ENCODE data around the gene ZNF584.
A peak's percentile ranks its signal among the peaks of the same experiment; 100 is the strongest.
"Not testable (repeated sequence)": the region's sequence is repeated elsewhere in the genome, so short reads cannot be mapped to it uniquely, and the experiment has no call there.

The ZNF584 gene

GRCh38 chr19:58400316-58400915 is 8.0 kb upstream of the ZNF584 start:
- Histone ChIP-seq H3K36me3 (ENCODE audit: control insufficient read depth in 1 of 2, insufficient read depth in 2 of 2, low read length in 2 of 2) (peaks cover 0 to 3% of the 10 kb centered on the region in 2 experiments), H3K14ac (ENCODE audit: low read length) (peak overlapping the region; percentile 54), H2BK5ac (ENCODE audit: low read depth, low read length, poor library complexity) (no peak overlapping the region), H3K27me3 (ENCODE audit: insufficient read depth, low read length) (peaks cover 15% of the 10 kb centered on the region), H3K4me3 (ENCODE audit: low read depth, low read length) (peak overlapping the region; percentile 58), H3K23ac (ENCODE audit: low read length) (no peak overlapping the region), H2BK120ac (ENCODE audit: insufficient read depth, low read length, poor library complexity) (peak overlapping the region; percentile 20), H3K4ac (ENCODE audit: low read depth, low read length) (no peak overlapping the region), H3K4me1 (ENCODE audit: control insufficient read depth in 1 of 2, insufficient read depth in 2 of 2, low read length in 2 of 2) (peaks cover 19 to 25% of the 10 kb centered on the region in 2 experiments), H3K79me2 (ENCODE audit: control insufficient read depth, insufficient read depth, low read length, poor library complexity) (peaks cover 3% of the 10 kb centered on the region), H3K18ac (ENCODE audit: low read length) (no peak overlapping the region), H3K27ac (ENCODE audit: low read depth, low read length) (no peak overlapping the region), H2AK5ac (ENCODE audit: low read length) (no peak overlapping the region), H2BK12ac (ENCODE audit: low read length) (peak overlapping the region; percentile 31), H3K9ac (ENCODE audit: low read length) (no peak overlapping the region), H3K4me2 (ENCODE audit: low read length) (peak overlapping the region; percentile 61), H3K79me1 (ENCODE audit: low read length) (peaks cover 14% of the 10 kb centered on the region), H2AFZ (ENCODE audit: insufficient read depth, low read length, poor library complexity) (no peak overlapping the region), H3K9me3 (ENCODE audit: insufficient read depth, low read depth, low read length) (no peaks in the 10 kb centered on the region), H4K8ac (ENCODE audit: low read depth, low read length) (peak overlapping the region; percentile 51), H4K91ac (ENCODE audit: low read depth, low read length) (peak overlapping the region; percentile 8), H4K12ac (ENCODE audit: low read depth, low read length) (peak overlapping the region; percentile 1)
- no CpG with 5 or more reads among the region's 18 CpGs for WGBS (ENCODE audit: extremely low coverage, insufficient coverage, insufficient read length)
- DNase-seq: no peak

- H4K91ac ChIP-seq (ENCODE audit: low read depth, low read length): peak overlapping the region; percentile 47
- H3K79me1 ChIP-seq (ENCODE audit: low read length): peaks cover 7% of the 10 kb centered on the region
- peak overlapping the region; percentile 31 for H2BK12ac ChIP-seq (ENCODE audit: low read length)
- H2AK5ac ChIP-seq (ENCODE audit: low read length): peak overlapping the region; percentile 25
- H3K9me3 ChIP-seq (ENCODE audit: insufficient read depth, low read depth, low read length): no peaks in the 10 kb centered on the region
- peaks cover 0 to 3% of the 10 kb centered on the region in 2 experiments for H3K36me3 ChIP-seq (ENCODE audit: control insufficient read depth in 1 of 2, insufficient read depth in 2 of 2, low read length in 2 of 2)
- peak overlapping the region; percentile 20 for H2BK120ac ChIP-seq (ENCODE audit: insufficient read depth, low read length, poor library complexity)
- peak overlapping the region; percentile 14 for H3K9ac ChIP-seq (ENCODE audit: low read length)
- H3K18ac ChIP-seq (ENCODE audit: low read length): peak overlapping the region; percentile 19
- peak overlapping the region; percentile 61 for H3K4me2 ChIP-seq (ENCODE audit: low read length)
- no peak overlapping the region for H3K4ac ChIP-seq (ENCODE audit: low read depth, low read length)
- H3K79me2 ChIP-seq (ENCODE audit: control insufficient read depth, insufficient read depth, low read length, poor library complexity): peaks cover under 1% of the 10 kb centered on the region
- H2AFZ ChIP-seq (ENCODE audit: insufficient read depth, low read length, poor library complexity): peak overlapping the region; percentile 66
- peak overlapping the region; percentile 68 for H4K8ac ChIP-seq (ENCODE audit: low read depth, low read length)
- H3K4me3 ChIP-seq (ENCODE audit: low read depth, low read length): peak overlapping the region; percentile 74
- peak overlapping the region; percentile 23 for H3K27ac ChIP-seq (ENCODE audit: low read depth, low read length)
- H3K4me1 ChIP-seq (ENCODE audit: control insufficient read depth in 1 of 2, insufficient read depth in 2 of 2, low read length in 2 of 2): peaks cover 12 to 17% of the 10 kb centered on the region in 2 experiments
- WGBS (ENCODE audit: extremely low coverage, insufficient coverage, insufficient read length): no CpG with 5 or more reads among the region's 80 CpGs
- H3K23ac ChIP-seq (ENCODE audit: low read length): no peak overlapping the region
- DNase-seq: peak; percentile 100
- peak overlapping the region; percentile 54 for H3K14ac ChIP-seq (ENCODE audit: low read length)
- peaks cover 11% of the 10 kb centered on the region for H3K27me3 ChIP-seq (ENCODE audit: insufficient read depth, low read length)
- peak overlapping the region; percentile 1 for H4K12ac ChIP-seq (ENCODE audit: low read depth, low read length)
- peak overlapping the region; percentile 29 for H2BK5ac ChIP-seq (ENCODE audit: low read depth, low read length, poor library complexity)
These were observed 7.3 kb upstream of the ZNF584 start for GRCh38 chr19:58400916-58401839.

DNA sequence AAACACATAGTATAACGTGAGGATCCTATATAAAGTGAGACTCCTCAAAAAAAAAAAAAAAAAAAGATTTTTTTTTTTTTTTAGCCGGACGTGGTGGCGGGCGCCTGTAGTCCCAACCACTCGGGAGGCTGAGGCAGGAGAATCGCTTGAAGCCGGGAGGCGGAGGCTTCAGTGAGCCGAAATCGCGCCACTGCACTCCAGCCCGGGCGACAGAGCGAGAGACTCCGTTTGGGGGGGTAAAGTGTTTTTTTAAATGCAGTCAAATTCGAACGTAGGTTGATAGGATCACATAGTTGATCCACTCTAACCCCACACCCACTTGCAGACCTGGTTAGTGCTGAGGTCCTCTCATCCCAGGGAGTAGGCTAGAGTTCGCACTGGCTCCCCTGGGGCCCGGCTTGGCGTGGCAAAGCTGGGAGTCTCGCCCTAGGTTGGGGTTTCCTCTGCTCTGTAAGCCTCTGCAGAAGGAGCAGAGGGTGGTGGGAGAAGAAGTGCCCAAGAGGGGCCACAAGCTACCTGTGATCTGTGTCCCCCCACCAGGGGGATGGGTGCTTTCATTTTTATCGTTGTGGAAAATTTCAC is 6.5 kb upstream of the ZNF584 start:
- H3K79me1 ChIP-seq (ENCODE audit: low read length): peaks cover 6% of the 10 kb centered on the region
- no CpG with 5 or more reads among the region's 23 CpGs for WGBS (ENCODE audit: extremely low coverage, insufficient coverage, insufficient read length)
- peak overlapping the region; percentile 22 for H2BK12ac ChIP-seq (ENCODE audit: low read length)
- no peak overlapping the region for H4K91ac ChIP-seq (ENCODE audit: low read depth, low read length)
- peak overlapping the region; percentile 73 for H2AK5ac ChIP-seq (ENCODE audit: low read length)
- H4K8ac ChIP-seq (ENCODE audit: low read depth, low read length): peak overlapping the region; percentile 50
- H3K9ac ChIP-seq (ENCODE audit: low read length): no peak overlapping the region
- H3K79me2 ChIP-seq (ENCODE audit: control insufficient read depth, insufficient read depth, low read length, poor library complexity): no peaks in the 10 kb centered on the region
- H2AFZ ChIP-seq (ENCODE audit: insufficient read depth, low read length, poor library complexity): no peak overlapping the region
- H3K4me1 ChIP-seq (ENCODE audit: control insufficient read depth in 1 of 2, insufficient read depth in 2 of 2, low read length in 2 of 2): peaks cover 9 to 11% of the 10 kb centered on the region in 2 experiments
- no peak overlapping the region for H2BK120ac ChIP-seq (ENCODE audit: insufficient read depth, low read length, poor library complexity)
- H3K27me3 ChIP-seq (ENCODE audit: insufficient read depth, low read length): peaks cover 4% of the 10 kb centered on the region
- H3K9me3 ChIP-seq (ENCODE audit: insufficient read depth, low read depth, low read length): peaks cover 2% of the 10 kb centered on the region
- no peak overlapping the region for H4K12ac ChIP-seq (ENCODE audit: low read depth, low read length)
- peak overlapping the region; percentile 50 for H3K4ac ChIP-seq (ENCODE audit: low read depth, low read length)
- H3K4me3 ChIP-seq (ENCODE audit: low read depth, low read length): peak overlapping the region; percentile 19
- H3K23ac ChIP-seq (ENCODE audit: low read length): no peak overlapping the region
- DNase-seq: no peak
- no peak overlapping the region for H3K27ac ChIP-seq (ENCODE audit: low read depth, low read length)
- no peak overlapping the region for H2BK5ac ChIP-seq (ENCODE audit: low read depth, low read length, poor library complexity)
- peaks cover 0 to 3% of the 10 kb centered on the region in 2 experiments for H3K36me3 ChIP-seq (ENCODE audit: control insufficient read depth in 1 of 2, insufficient read depth in 2 of 2, low read length in 2 of 2)
- H3K14ac ChIP-seq (ENCODE audit: low read length): no peak overlapping the region
- H3K4me2 ChIP-seq (ENCODE audit: low read length): peak overlapping the region; percentile 66
- no peak overlapping the region for H3K18ac ChIP-seq (ENCODE audit: low read length)

- H2BK12ac ChIP-seq (ENCODE audit: low read length); H2AK5ac ChIP-seq (ENCODE audit: low read length); H2AFZ ChIP-seq (ENCODE audit: insufficient read depth, low read length, poor library complexity); H3K4me3 ChIP-seq (ENCODE audit: low read depth, low read length); H2BK5ac ChIP-seq (ENCODE audit: low read depth, low read length, poor library complexity); H3K4ac ChIP-seq (ENCODE audit: low read depth, low read length); H2BK120ac ChIP-seq (ENCODE audit: insufficient read depth, low read length, poor library complexity); H4K91ac ChIP-seq (ENCODE audit: low read depth, low read length); H3K9me3 ChIP-seq (ENCODE audit: insufficient read depth, low read depth, low read length); H3K27ac ChIP-seq (ENCODE audit: low read depth, low read length); H3K27me3 ChIP-seq (ENCODE audit: insufficient read depth, low read length); H3K4me2 ChIP-seq (ENCODE audit: low read length); H3K23ac ChIP-seq (ENCODE audit: low read length); H3K14ac ChIP-seq (ENCODE audit: low read length); DNase-seq; H3K9ac ChIP-seq (ENCODE audit: low read length); H3K79me2 ChIP-seq (ENCODE audit: control insufficient read depth, insufficient read depth, low read length, poor library complexity); H3K18ac ChIP-seq (ENCODE audit: low read length); H3K36me3 ChIP-seq (ENCODE audit: control insufficient read depth in 1 of 2, insufficient read depth in 2 of 2, low read length in 2 of 2); H4K12ac ChIP-seq (ENCODE audit: low read depth, low read length); H4K8ac ChIP-seq (ENCODE audit: low read depth, low read length): not testable (repeated sequence)
- H3K79me1 ChIP-seq (ENCODE audit: low read length): peaks cover 16% of the 10 kb centered on the region
- peaks cover 17 to 20% of the 10 kb centered on the region in 2 experiments for H3K4me1 ChIP-seq (ENCODE audit: control insufficient read depth in 1 of 2, insufficient read depth in 2 of 2, low read length in 2 of 2)
- WGBS (ENCODE audit: extremely low coverage, insufficient coverage, insufficient read length): no CpG with 5 or more reads among the region's 5 CpGs
These were observed 4.5 kb upstream of the ZNF584 start for GRCh38 chr19:58403920-58404478.
